Fibroblast of upper back skin (primary cell): ENCODE measurements around the gene SLC35E4.

Experiments
- DNase-seq: peaks from one replicate; pipeline ENCODE4 v3.0.0-alpha.2; 2013

The SLC35E4 gene

DNA sequence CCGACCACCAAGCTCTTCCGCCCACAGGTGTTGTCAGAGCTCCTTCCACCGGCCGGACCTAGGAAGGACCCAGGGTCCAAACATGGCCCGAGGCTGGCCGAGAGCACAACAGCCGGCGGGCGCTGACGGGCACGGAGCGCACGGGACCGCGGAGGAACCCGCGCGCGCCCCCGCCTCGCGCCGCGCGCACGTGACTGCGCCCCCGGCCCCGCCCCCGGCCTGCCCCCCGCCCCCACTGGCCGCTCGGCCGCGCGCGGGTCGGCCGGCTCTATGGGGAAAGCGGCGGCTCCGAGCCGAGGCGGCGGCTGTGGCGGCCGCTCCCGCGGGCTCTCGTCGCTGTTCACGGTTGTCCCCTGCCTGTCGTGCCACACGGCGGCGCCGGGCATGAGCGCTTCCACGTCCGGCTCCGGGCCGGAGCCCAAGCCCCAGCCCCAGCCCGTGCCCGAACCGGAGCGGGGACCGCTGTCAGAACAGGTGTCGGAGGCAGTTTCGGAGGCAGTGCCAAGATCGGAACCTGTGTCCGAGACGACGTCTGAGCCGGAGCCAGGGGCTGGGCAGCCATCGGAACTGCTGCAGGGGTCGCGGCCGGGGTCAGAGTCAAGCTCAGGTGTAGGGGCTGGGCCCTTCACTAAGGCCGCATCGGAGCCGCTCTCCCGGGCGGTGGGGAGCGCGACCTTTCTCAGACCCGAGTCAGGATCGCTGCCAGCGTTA lies 59.2 kb downstream of the SLC35E4 start, which contains the start of gene OSBP2:
OSBP2 (plus strand) TSS at position 235 of the 711 bp plus-strand sequence; CDS start at position 271, 36 bp downstream.
- DNase-seq = no peak

DNA sequence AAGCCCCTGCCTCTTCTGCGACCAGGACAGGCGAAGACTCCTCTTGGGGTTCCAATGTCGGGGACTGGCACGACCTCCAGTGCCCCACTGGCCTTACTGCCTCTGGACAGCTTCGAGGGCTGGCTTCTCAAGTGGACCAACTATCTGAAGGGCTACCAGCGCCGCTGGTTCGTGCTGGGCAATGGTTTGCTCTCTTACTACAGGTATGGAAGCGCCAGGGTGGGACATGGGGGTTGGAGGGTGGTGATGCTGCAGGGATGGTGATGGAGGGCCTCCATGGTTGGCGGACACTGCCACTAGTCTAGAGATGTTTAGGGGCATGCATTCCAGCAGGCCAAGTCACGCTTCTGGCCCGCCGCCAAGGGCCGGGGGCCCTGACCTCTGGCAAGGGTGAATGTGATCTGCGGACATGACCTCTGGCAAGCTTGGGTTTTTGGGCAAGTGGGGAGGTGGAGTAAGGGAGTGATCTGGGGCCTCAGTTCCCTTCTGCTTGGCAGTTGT lies 59.8 kb downstream of the SLC35E4 start:
- DNase-seq = no peak

DNA sequence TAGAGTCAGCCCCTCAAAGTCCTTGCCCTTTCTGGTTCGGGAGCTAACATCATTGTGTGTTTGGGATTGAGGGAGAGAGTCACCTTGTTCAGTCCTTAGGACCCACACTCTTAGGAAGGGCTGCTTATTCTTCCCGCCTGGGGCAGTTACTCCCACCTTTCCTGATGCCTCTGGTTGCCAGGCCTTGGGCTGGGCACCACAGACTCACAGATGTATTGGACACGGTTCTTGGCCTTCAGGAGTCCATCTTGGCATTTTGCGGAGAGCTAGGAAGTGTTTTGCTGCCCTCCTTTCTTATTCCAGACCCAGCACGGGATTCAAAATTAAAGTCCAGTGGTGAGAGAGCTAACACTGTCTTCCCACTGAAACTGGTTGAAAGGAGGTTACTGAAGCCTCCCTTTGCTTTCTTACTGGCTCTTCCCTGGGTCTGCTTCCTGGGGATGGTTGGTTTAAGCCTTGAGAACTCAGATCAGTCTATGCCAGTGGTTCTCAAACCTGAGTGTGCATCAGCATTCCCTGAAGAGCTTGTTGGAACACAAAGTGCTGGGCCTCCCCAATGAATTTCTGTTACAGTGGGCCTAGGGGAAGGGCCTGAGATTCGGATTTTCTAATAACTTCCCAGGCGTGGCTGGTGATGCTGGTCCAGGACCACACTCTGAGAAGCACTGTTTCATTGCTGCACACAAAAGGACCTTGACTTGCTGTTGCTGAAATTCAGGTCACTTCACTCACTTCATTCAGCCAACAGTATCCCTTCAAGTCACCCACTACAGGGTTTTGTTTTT lies 60.5 kb downstream of the SLC35E4 start:
- no peak for DNase-seq
